Vagina (tissue), 2 donors: Measurements from ENCODE around the gene IKZF3. TPM values are rescaled to one million over a fixed set of nuclear protein-coding genes. Genes with fewer than 3 reads are reported as not detected.
A peak's percentile ranks its signal among the peaks of the same experiment; 100 is the strongest.

Experiments used
- DNase-seq, 2 donors: peaks; one replicate each; pipeline ENCODE4 v3.0.0-alpha.2; 2017; ENCODE audit errors: extremely low spot score in 2 of 2
- H3K27ac ChIP-seq: fragments of 200-600 bp; sonication (generic); one replicate; pipeline ENCODE4 v1.5.1; 2019
- H3K27me3 ChIP-seq: fragments of 200-600 bp; sonication (generic); one replicate; pipeline ENCODE4 v1.5.1; 2019
- H3K36me3 ChIP-seq, 2 donors: fragments of 200-600 bp; sonication (generic); one replicate each; pipeline ENCODE4 v1.5.1; 2017 to 2019
- H3K4me1 ChIP-seq: fragments of 200-600 bp; sonication (generic); one replicate; pipeline ENCODE4 v1.5.1; 2019
- H3K4me3 ChIP-seq, 2 donors: fragments of 200-600 bp; sonication (generic); 1 replicate in 1 of 2; 2 replicates in 1 of 2; pipeline ENCODE4 v1.5.1; 2016 to 2019
- H3K9me3 ChIP-seq: fragments of 200-600 bp; sonication (generic); one replicate; pipeline ENCODE4 v1.5.1; 2019
- CTCF ChIP-seq, 3 experiments: fragments of 450-650 bp in 2 of 3; fragments of 200-600 bp in 1 of 3; sonication (generic) in 1 of 3; IDR thresholded peaks; one replicate each; pipeline ENCODE4 v1.5.1; 2017 to 2019; ENCODE audit warnings: antibody characterized with exemption in 3 of 3, mild to moderate bottlenecking in 2 of 3, moderate library complexity in 2 of 3
- POLR2A ChIP-seq, 2 donors: fragments of 450-650 bp; IDR thresholded peaks; one replicate each; pipeline ENCODE4 v1.6.1; 2017; ENCODE audit warnings: antibody characterized with exemption in 2 of 2, mild to moderate bottlenecking in 2 of 2, moderate library complexity in 2 of 2
- POLR2AphosphoS5 ChIP-seq, 2 donors: sonication (generic); formaldehyde crosslinking; IDR thresholded peaks; one replicate each; pipeline ENCODE4 v1.9.0; 2017; ENCODE audit warnings: antibody characterized with exemption in 2 of 2, mild to moderate bottlenecking in 2 of 2, low read depth in 1 of 2; ENCODE audit not compliant: insufficient read depth in 1 of 2
- intact Hi-C: fragments of 100-400 bp; cut with DNase I; formaldehyde crosslinking; loops from one replicate; pipeline ENCODE4 v1.15.1; 2023
- total RNA-seq: library from RNA; depleted of rRNA; stranded (reverse); fragments of >200 nt; gene quantifications from one replicate; pipeline ENCODE4 v1.2.3, GENCODE V29; 2016

IKZF3 gene
- total RNA-seq, 1 donor from 2014 or later, result 5.9 TPM

GRCh38 chr17:39746145-39746461 lies 118.0 kb downstream of the IKZF3 start:
- Histone ChIP-seq H3K27me3 (no peaks in the 10 kb centered on the region), H3K27ac (no peak overlapping the region), H3K9me3 (no peaks in the 10 kb centered on the region), H3K4me1 (peaks cover 4% of the 10 kb centered on the region), H3K4me3 (peak overlapping the region in 1 of 2 donors; percentile 30), H3K36me3 (peaks cover 0 to 5% of the 10 kb centered on the region in 2 donors)
- intact Hi-C loops, result no loop called here
- no peak for DNase-seq
- no peak for TF ChIP-seq CTCF (IDR thresholded peaks at IDR 0.05)
- TF ChIP-seq POLR2AphosphoS5 (IDR thresholded peaks at IDR 0.05; ENCODE audit: insufficient read depth in 1 of 2, low read depth in 1 of 2), result no peak
- TF ChIP-seq POLR2A (IDR thresholded peaks at IDR 0.05), result no peak

- no peak for DNase-seq
- Histone ChIP-seq H3K9me3 (no peaks in the 10 kb centered on the region), H3K4me1 (peaks cover 10% of the 10 kb centered on the region), H3K27me3 (no peaks in the 10 kb centered on the region), H3K36me3 (peaks cover 0 to 5% of the 10 kb centered on the region in 2 donors), H3K4me3 (peak overlapping the region in 1 of 2 donors; percentile 30), H3K27ac (no peak overlapping the region)
- TF ChIP-seq POLR2AphosphoS5 (IDR thresholded peaks at IDR 0.05; ENCODE audit: insufficient read depth in 1 of 2, low read depth in 1 of 2), result no peak
- no peak for TF ChIP-seq POLR2A (IDR thresholded peaks at IDR 0.05)
- TF ChIP-seq CTCF (IDR thresholded peaks at IDR 0.05), result no peak
- intact Hi-C loops, result no loop called here
These were observed 118.6 kb downstream of the IKZF3 start for GRCh38 chr17:39745335-39746144.

- peaks cover 0 to 5% of the 10 kb centered on the region in 2 donors for H3K36me3 ChIP-seq
- no peak for DNase-seq
These were observed 119.3 kb downstream of the IKZF3 start for GRCh38 chr17:39744836-39745215.

GRCh38 chr17:39744075-39744835 lies 119.9 kb downstream of the IKZF3 start:
- DNase-seq, result no peak
- Histone ChIP-seq H3K4me1 (peaks cover 23% of the 10 kb centered on the region), H3K27ac (no peak overlapping the region), H3K36me3 (peaks cover 0 to 5% of the 10 kb centered on the region in 2 donors), H3K27me3 (no peaks in the 10 kb centered on the region), H3K4me3 (no peak overlapping the region), H3K9me3 (no peaks in the 10 kb centered on the region)
- intact Hi-C loops, result no loop called here
- no peak for TF ChIP-seq POLR2AphosphoS5 (IDR thresholded peaks at IDR 0.05; ENCODE audit: insufficient read depth in 1 of 2, low read depth in 1 of 2)
- TF ChIP-seq POLR2A (IDR thresholded peaks at IDR 0.05), result no peak
- no peak for TF ChIP-seq CTCF (IDR thresholded peaks at IDR 0.05)

More at GRCh38 chr17:39744836-39745215, 119.3 kb downstream of the IKZF3 start:
- Histone ChIP-seq H3K4me3 (no peak overlapping the region), H3K4me1 (peaks cover 17% of the 10 kb centered on the region), H3K27me3 (no peaks in the 10 kb centered on the region), H3K27ac (no peak overlapping the region), H3K9me3 (no peaks in the 10 kb centered on the region)
- intact Hi-C loops, result no loop called here
- TF ChIP-seq CTCF (IDR thresholded peaks at IDR 0.05) (no peak), POLR2AphosphoS5 (IDR thresholded peaks at IDR 0.05; ENCODE audit: insufficient read depth in 1 of 2, low read depth in 1 of 2) (no peak), POLR2A (IDR thresholded peaks at IDR 0.05) (no peak)
